Measurements from ENCODE around the gene NDUFB10. TPM values are rescaled to one million over a fixed set of nuclear protein-coding genes. Genes with fewer than 3 reads are reported as not detected.

The NDUFB10 gene
- total and polyA plus RNA-seq, 2 donors from 2014 or later = 123 to 432 TPM

DNA sequence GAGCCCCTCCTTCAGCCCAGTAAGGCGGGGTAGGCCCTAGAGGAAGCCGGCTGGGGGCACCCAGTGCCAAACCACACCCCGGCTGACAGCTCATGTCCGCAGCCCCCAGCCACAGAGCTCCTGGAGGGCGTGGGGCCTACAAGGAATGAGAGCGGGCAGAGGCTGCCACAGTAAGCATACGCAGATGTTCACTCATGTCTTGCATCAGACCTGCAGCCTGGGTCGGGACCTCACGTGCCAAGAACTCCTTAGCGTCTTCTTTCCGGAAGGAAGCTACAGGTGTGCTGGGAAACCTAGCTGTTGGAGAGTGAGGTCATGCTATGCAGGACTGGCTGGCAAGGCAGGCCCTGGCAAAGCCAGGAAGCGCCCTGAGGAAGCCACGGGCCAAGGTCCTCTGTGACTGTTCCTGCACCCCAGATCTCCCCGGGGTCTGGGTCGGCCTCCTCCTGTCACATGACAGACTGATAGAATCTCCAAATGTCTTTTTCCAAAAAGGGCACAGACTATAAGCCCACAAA is 48.7 kb downstream of the NDUFB10 start:
- TF ChIP-seq, protein P1, sequence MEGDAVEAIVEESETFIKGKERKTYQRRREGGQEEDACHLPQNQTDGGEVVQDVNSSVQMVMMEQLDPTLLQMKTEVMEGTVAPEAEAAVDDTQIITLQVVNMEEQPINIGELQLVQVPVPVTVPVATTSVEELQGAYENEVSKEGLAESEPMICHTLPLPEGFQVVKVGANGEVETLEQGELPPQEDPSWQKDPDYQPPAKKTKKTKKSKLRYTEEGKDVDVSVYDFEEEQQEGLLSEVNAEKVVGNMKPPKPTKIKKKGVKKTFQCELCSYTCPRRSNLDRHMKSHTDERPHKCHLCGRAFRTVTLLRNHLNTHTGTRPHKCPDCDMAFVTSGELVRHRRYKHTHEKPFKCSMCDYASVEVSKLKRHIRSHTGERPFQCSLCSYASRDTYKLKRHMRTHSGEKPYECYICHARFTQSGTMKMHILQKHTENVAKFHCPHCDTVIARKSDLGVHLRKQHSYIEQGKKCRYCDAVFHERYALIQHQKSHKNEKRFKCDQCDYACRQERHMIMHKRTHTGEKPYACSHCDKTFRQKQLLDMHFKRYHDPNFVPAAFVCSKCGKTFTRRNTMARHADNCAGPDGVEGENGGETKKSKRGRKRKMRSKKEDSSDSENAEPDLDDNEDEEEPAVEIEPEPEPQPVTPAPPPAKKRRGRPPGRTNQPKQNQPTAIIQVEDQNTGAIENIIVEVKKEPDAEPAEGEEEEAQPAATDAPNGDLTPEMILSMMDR (IDR thresholded peaks at IDR 0.05; ENCODE audit: borderline replicate concordance, extremely low read depth, insufficient read depth) = no peak
- DNase-seq = peak in 1 of 5 donors; percentile 64
- H3K27me3 ChIP-seq (ENCODE audit: control insufficient read depth, insufficient read depth, low read length) = no peaks in the 10 kb centered on the region
- FAIRE-seq = no peak
- H3K27ac ChIP-seq (ENCODE audit: low read depth in 2 of 2, low read length in 2 of 2) = no peak overlapping the region
- H3K4me3 ChIP-seq (ENCODE audit: low read length in 3 of 3) = peak overlapping the region in 1 of 3 donors; percentile 75
- no peaks in the 10 kb centered on the region for H3K9me3 ChIP-seq (ENCODE audit: control insufficient read depth in 2 of 3, insufficient read depth in 1 of 3, low read length in 3 of 3)
- H3K4me1 ChIP-seq (ENCODE audit: control insufficient read depth in 2 of 3, insufficient read depth in 2 of 3, low read depth in 1 of 3, low read length in 3 of 3) = peaks cover 3 to 41% (median 3%) of the 10 kb centered on the region in 3 donors
- intact Hi-C loops (cut with DNase I) = no loop called here
- peak overlapping the region in 2 of 3 donors; percentile 9 to 80 for H3K9ac ChIP-seq (ENCODE audit: low read length in 3 of 3)
- no peaks in the 10 kb centered on the region for H3K36me3 ChIP-seq (ENCODE audit: control insufficient read depth in 2 of 3, insufficient read depth in 3 of 3, low read length in 3 of 3)

DNA sequence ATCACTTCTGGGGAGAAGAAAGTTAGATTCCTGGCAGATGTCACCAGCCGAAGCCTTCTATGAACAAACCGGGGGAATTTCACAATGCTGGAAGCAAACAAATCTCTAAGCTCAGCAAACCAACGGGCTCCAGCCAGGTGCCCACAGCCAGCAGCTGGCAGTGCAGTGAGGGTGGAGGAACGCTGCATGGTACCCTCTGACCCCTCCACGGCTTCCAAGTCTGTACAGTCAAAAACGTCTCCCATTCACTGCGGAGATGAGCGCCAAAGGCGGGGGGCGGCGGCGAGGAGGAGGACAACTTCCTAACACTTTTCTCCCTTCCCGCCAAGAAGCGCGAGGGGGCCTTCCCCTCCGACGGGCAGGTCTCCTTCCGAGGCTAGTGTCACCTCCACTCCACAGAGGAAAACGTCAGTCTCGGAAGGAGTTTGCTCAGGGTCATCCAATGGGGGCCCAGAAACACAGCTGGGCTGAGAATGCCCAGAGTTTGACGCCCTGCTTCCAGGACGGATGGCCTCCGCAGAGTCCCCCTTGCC is 49.4 kb downstream of the NDUFB10 start:
- H3K27me3 ChIP-seq (ENCODE audit: control insufficient read depth, insufficient read depth, low read length) = no peaks in the 10 kb centered on the region
- TF ChIP-seq, protein P1 (IDR thresholded peaks at IDR 0.05; ENCODE audit: borderline replicate concordance, extremely low read depth, insufficient read depth) = no peak
- H3K4me3 ChIP-seq (ENCODE audit: low read length in 3 of 3) = peak overlapping the region; percentile 49 to 75 (median 71)
- H3K27ac ChIP-seq (ENCODE audit: low read depth in 2 of 2, low read length in 2 of 2) = no peak overlapping the region
- DNase-seq = peak in 1 of 5 donors; percentile 68
- H3K9me3 ChIP-seq (ENCODE audit: control insufficient read depth in 2 of 3, insufficient read depth in 1 of 3, low read length in 3 of 3) = no peaks in the 10 kb centered on the region
- FAIRE-seq = no peak
- H3K4me1 ChIP-seq (ENCODE audit: control insufficient read depth in 2 of 3, insufficient read depth in 2 of 3, low read depth in 1 of 3, low read length in 3 of 3) = peaks cover 3 to 40% (median 3%) of the 10 kb centered on the region in 3 donors
- H3K9ac ChIP-seq (ENCODE audit: low read length in 3 of 3) = peak overlapping the region in 2 of 3 donors; percentile 80 to 88
- H3K36me3 ChIP-seq (ENCODE audit: control insufficient read depth in 2 of 3, insufficient read depth in 3 of 3, low read length in 3 of 3) = no peaks in the 10 kb centered on the region
- intact Hi-C loops (cut with DNase I) = no loop called here

DNA sequence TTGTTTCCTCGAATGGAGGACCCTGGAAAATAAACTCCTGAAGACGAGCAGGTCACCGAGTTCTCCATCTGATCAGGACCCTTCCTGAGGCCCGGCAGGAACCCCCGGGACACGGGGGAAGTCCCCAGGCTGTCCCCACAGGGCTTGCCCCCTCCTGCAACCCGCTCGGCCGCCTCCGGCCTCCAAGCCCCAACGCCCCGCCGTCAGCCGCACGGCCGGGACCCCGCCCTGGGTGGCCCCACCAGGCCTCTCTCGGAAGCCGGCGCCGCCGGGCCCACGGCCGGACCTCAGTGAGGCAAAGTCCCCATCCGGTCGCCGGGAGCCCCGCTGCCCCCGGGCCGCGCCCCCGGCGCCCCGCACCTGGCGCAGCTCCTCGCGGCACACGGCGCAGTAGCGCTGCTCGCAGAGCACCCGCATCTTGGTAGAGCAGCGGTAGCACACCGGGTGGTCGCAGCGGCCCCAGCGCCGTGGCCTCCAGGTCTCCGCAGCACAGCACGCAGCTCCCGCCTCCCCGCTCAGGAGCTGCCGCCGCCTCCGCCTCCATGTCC is 49.9 kb downstream of the NDUFB10 start:
- intact Hi-C loops (cut with DNase I) = no loop called here
- peak overlapping the region in 1 of 2 donors; percentile 65 for H3K27ac ChIP-seq (ENCODE audit: low read depth in 2 of 2, low read length in 2 of 2)

More for the DNA sequence above, 49.9 kb downstream of the NDUFB10 start:
- H3K9ac ChIP-seq (ENCODE audit: low read length in 3 of 3) = peak overlapping the region in 2 of 3 donors; percentile 80 to 88
- H3K4me3 ChIP-seq (ENCODE audit: low read length in 3 of 3) = peak overlapping the region; percentile 49 to 75 (median 71)
- H3K27me3 ChIP-seq (ENCODE audit: control insufficient read depth, insufficient read depth, low read length) = no peaks in the 10 kb centered on the region
- H3K9me3 ChIP-seq (ENCODE audit: control insufficient read depth in 2 of 3, insufficient read depth in 1 of 3, low read length in 3 of 3) = no peaks in the 10 kb centered on the region
- no peaks in the 10 kb centered on the region for H3K36me3 ChIP-seq (ENCODE audit: control insufficient read depth in 2 of 3, insufficient read depth in 3 of 3, low read length in 3 of 3)
- DNase-seq (peak in 1 of 5 donors; percentile 85), FAIRE-seq (no peak)
- peaks cover 3 to 36% (median 3%) of the 10 kb centered on the region in 3 donors for H3K4me1 ChIP-seq (ENCODE audit: control insufficient read depth in 2 of 3, insufficient read depth in 2 of 3, low read depth in 1 of 3, low read length in 3 of 3)
- TF ChIP-seq, protein P1 (IDR thresholded peaks at IDR 0.05; ENCODE audit: borderline replicate concordance, extremely low read depth, insufficient read depth) = no peak
